Stomach (tissue), 9 donors: ENCODE measurements around the gene EVL. TPM values are rescaled to one million over a fixed set of nuclear protein-coding genes. Genes with fewer than 3 reads are reported as not detected.

Experiments
- DNase-seq, 2 donors: peaks; one replicate each; pipeline versions ENCODE4 v3.0.0 to v3.0.0-alpha.2; 2013 to 2019
- H3K27ac ChIP-seq, 5 donors: fragments of 200-600 bp in 4 of 5; sonication (generic) in 4 of 5; one replicate each; pipeline ENCODE4 v1.5.1; 2013 to 2019; ENCODE audit warnings: mild to moderate bottlenecking in 1 of 5, moderate library complexity in 1 of 5
- H3K27me3 ChIP-seq, 3 donors: fragments of 200-600 bp; sonication (generic); one replicate each; pipeline ENCODE4 v1.5.1; 2017 to 2019; ENCODE audit warnings: mixed run types in 1 of 3
- H3K36me3 ChIP-seq, 4 donors: fragments of 200-600 bp; sonication (generic); 1 replicate in 3 of 4; 2 replicates in 1 of 4; pipeline ENCODE4 v1.5.1; 2016 to 2019
- H3K4me1 ChIP-seq, 4 donors: fragments of 200-600 bp; sonication (generic); one replicate each; pipeline ENCODE4 v1.5.1; 2016 to 2019
- H3K4me3 ChIP-seq, 4 donors: fragments of 200-600 bp; sonication (generic) in 3 of 4; one replicate each; pipeline ENCODE4 v1.5.1; 2016 to 2019; ENCODE audit warnings: mild to moderate bottlenecking in 1 of 4
- H3K9me3 ChIP-seq, 4 donors: fragments of 200-600 bp; sonication (generic); one replicate each; pipeline ENCODE4 v1.5.1; 2016 to 2019
- CTCF ChIP-seq, 7 experiments: fragments of 450-650 bp in 4 of 7; fragments of 200-600 bp in 3 of 7; sonication (generic) in 3 of 7; IDR thresholded peaks; one replicate each; pipeline ENCODE4 v1.5.1; 2016 to 2019; ENCODE audit warnings: antibody characterized with exemption in 7 of 7, control low read depth in 2 of 7, mild to moderate bottlenecking in 1 of 7
- EP300 ChIP-seq: sonication (generic); formaldehyde crosslinking; IDR thresholded peaks from one replicate; pipeline ENCODE4 v1.6.1; 2017; ENCODE audit warnings: antibody characterized with exemption
- POLR2A ChIP-seq, 4 donors: fragments of 450-650 bp; IDR thresholded peaks; one replicate each; pipeline ENCODE4 v1.6.1; 2016; ENCODE audit warnings: antibody characterized with exemption in 4 of 4, control low read depth in 2 of 4, mild to moderate bottlenecking in 1 of 4, moderate library complexity in 1 of 4
- POLR2AphosphoS5 ChIP-seq, 3 donors: sonication (generic); formaldehyde crosslinking; IDR thresholded peaks; one replicate each; pipeline ENCODE4 v1.6.1; 2016; ENCODE audit warnings: antibody characterized with exemption in 3 of 3
- WGBS, 5 donors: extraction: QIAGEN DNeasy Blood & Tissue Kit in 3 of 5; methylation state at CpG; one replicate each; pipeline versions ENCODE4 v1.1.5 to v1.1.7; 2013 to 2018; 5-methylcytosine and 5-hydroxymethylcytosine counted together
- intact Hi-C: fragments of 100-400 bp; cut with DNase I; formaldehyde crosslinking; loops from one replicate; pipeline ENCODE4 v1.15.1; 2023; ENCODE audit warnings: low total_unique reads
- polyA plus RNA-seq, 3 donors: library from polyadenylated mRNA; stranded (reverse); fragments of 200-250 nt; gene quantifications; one replicate each; pipeline ENCODE4 v1.2.3, GENCODE V29; 2013
- total RNA-seq, 5 donors: library from RNA; depleted of rRNA; stranded (reverse); fragments of >200 nt; gene quantifications; one replicate each; pipeline versions ENCODE4 v1.1.0 to v1.2.3, GENCODE V29; 2014 to 2016
- donor health status: healthy with polysubstance abuse.
- donor health status: Bipolar disorder and iron deficiency.
- donor health status: healthy.

The EVL gene
- total and polyA plus RNA-seq, 8 donors, result 23.3 to 111 (median 39.7) TPM

GRCh38 chr14:100127853-100128455, 62.7 kb downstream of the EVL start:
- DNase-seq, result no peak
- TF ChIP-seq POLR2AphosphoS5 (IDR thresholded peaks at IDR 0.05) (no peak), POLR2A (IDR thresholded peaks at IDR 0.05) (no peak), CTCF (IDR thresholded peaks at IDR 0.05) (no peak), EP300 (no peak)
- Histone ChIP-seq H3K27ac (peak overlapping the region in 1 of 5 donors; percentile 9), H3K9me3 (no peaks in the 10 kb centered on the region), H3K4me1 (peaks cover 6 to 28% (median 10%) of the 10 kb centered on the region in 4 donors), H3K27me3 (no peaks in the 10 kb centered on the region), H3K4me3 (no peak overlapping the region), H3K36me3 (peaks cover 20 to 88% (median 79%) of the 10 kb centered on the region in 4 donors)
- intact Hi-C loops, result no loop called here
- WGBS, 5 donors, result 89 to 92% (median 90%) methylated on average over 12 of the region's 12 CpGs

DNA sequence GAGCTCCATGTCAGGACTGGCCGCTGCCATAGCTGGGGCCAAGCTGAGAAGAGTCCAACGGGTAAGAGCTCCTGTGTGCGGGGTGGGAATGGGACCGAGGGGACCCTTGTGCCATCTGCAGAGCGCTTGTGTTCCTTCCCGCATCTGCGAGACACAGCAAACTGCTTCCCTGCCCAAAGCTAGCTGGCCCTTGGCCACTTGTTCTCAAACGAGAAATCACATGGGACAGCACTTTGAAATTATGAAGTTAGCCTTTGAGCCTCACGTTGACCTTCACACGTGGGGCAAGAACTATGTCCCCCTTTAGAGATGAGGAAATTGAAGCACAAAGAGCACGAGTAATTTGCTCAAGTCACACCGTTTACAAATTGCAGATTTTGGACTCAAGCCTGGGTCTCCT, 63.5 kb downstream of the EVL start:
- Histone ChIP-seq H3K36me3 (peaks cover 26 to 92% (median 82%) of the 10 kb centered on the region in 4 donors), H3K4me3 (no peak overlapping the region), H3K27ac (peak overlapping the region in 1 of 5 donors; percentile 9), H3K4me1 (peaks cover 6 to 31% (median 10%) of the 10 kb centered on the region in 4 donors), H3K27me3 (no peaks in the 10 kb centered on the region), H3K9me3 (no peaks in the 10 kb centered on the region)
- 66 to 80% (median 80%) methylated on average over 10 to 12 of the region's 12 CpGs for WGBS, 5 donors
- DNase-seq, result no peak
- TF ChIP-seq CTCF (IDR thresholded peaks at IDR 0.05) (no peak), POLR2A (IDR thresholded peaks at IDR 0.05) (no peak), POLR2AphosphoS5 (IDR thresholded peaks at IDR 0.05) (no peak), EP300 (no peak)
- intact Hi-C loops, result no loop called here

GRCh38 chr14:100129161-100129589, 64.0 kb downstream of the EVL start:
- 73 to 88% (median 86%) methylated on average over 7 of the region's 7 CpGs for WGBS, 5 donors
- Histone ChIP-seq H3K9me3 (no peaks in the 10 kb centered on the region), H3K27ac (peak overlapping the region in 1 of 5 donors; percentile 9), H3K27me3 (no peaks in the 10 kb centered on the region), H3K4me3 (no peak overlapping the region), H3K36me3 (peaks cover 26 to 92% (median 82%) of the 10 kb centered on the region in 4 donors), H3K4me1 (peaks cover 6 to 31% (median 12%) of the 10 kb centered on the region in 4 donors)
- peak in 1 of 2 donors; percentile 33 for DNase-seq
- no peak for TF ChIP-seq CTCF (IDR thresholded peaks at IDR 0.05)
- TF ChIP-seq EP300, result no peak
- TF ChIP-seq POLR2A (IDR thresholded peaks at IDR 0.05), result no peak
- TF ChIP-seq POLR2AphosphoS5 (IDR thresholded peaks at IDR 0.05), result no peak
- intact Hi-C loops, result no loop called here

- H3K27ac ChIP-seq, result peak overlapping the region in 3 of 5 donors; percentile 61 to 77 (median 67)
- no peak overlapping the region for H3K4me3 ChIP-seq
- intact Hi-C loops, result no loop called here
- H3K27me3 ChIP-seq, result no peaks in the 10 kb centered on the region
- no peak for DNase-seq
- peaks cover 6 to 37% (median 16%) of the 10 kb centered on the region in 4 donors for H3K4me1 ChIP-seq
- WGBS, 5 donors, result 63 to 77% (median 76%) methylated on average over 9 to 11 of the region's 11 CpGs
- TF ChIP-seq POLR2AphosphoS5 (IDR thresholded peaks at IDR 0.05) (no peak), EP300 (no peak), POLR2A (IDR thresholded peaks at IDR 0.05) (no peak), CTCF (IDR thresholded peaks at IDR 0.05) (no peak)
- H3K9me3 ChIP-seq, result no peaks in the 10 kb centered on the region
- H3K36me3 ChIP-seq, result peaks cover 26 to 95% (median 85%) of the 10 kb centered on the region in 4 donors
Measured at GRCh38 chr14:100130521-100130920, 65.3 kb downstream of the EVL start.
